GM19043 (cell line): ENCODE measurements around the gene AOC2.

Experiments
- ATAC-seq: cut with Tn5 transposase; IDR thresholded peaks from one replicate; pipeline ENCODE4 v1.9.1; 2021; ENCODE audit warnings: low read depth; ENCODE audit not compliant: unreplicated experiment

AOC2 gene, protein sequence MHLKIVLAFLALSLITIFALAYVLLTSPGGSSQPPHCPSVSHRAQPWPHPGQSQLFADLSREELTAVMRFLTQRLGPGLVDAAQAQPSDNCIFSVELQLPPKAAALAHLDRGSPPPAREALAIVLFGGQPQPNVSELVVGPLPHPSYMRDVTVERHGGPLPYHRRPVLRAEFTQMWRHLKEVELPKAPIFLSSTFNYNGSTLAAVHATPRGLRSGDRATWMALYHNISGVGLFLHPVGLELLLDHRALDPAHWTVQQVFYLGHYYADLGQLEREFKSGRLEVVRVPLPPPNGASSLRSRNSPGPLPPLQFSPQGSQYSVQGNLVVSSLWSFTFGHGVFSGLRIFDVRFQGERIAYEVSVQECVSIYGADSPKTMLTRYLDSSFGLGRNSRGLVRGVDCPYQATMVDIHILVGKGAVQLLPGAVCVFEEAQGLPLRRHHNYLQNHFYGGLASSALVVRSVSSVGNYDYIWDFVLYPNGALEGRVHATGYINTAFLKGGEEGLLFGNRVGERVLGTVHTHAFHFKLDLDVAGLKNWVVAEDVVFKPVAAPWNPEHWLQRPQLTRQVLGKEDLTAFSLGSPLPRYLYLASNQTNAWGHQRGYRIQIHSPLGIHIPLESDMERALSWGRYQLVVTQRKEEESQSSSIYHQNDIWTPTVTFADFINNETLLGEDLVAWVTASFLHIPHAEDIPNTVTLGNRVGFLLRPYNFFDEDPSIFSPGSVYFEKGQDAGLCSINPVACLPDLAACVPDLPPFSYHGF

DNA sequence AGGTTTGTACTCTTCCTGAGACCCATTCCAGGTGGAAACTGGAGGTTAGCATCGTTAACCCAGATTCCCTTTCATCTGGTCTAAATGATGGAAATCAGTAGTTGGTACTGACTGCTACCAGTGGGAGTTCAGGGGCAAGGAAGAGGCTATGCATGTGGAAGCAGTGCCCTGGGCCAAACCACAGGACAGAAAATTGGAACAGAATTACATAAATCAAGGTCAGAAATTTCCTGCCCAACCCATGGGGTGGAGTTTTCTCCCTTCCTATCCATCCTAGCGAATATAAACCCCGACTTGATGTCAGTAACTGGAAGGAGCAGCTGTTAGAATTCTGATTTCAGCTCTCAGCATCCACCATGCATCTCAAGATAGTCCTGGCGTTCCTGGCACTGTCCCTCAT, at the start of gene AOC2:
TSS of gene AOC2 (plus strand) at position 310 of the 400 bp plus-strand sequence. CDS start at position 357, 47 bp downstream.
- no peak for ATAC-seq

GRCh38 chr17:42795061-42795460, 49.3 kb upstream of the AOC2 start:
- no peak for ATAC-seq

GRCh38 chr17:42795465-42795864, 48.9 kb upstream of the AOC2 start:
- no peak for ATAC-seq

GRCh38 chr17:42796066-42796758, 48.2 kb upstream of the AOC2 start:
- ATAC-seq: no peak

DNA sequence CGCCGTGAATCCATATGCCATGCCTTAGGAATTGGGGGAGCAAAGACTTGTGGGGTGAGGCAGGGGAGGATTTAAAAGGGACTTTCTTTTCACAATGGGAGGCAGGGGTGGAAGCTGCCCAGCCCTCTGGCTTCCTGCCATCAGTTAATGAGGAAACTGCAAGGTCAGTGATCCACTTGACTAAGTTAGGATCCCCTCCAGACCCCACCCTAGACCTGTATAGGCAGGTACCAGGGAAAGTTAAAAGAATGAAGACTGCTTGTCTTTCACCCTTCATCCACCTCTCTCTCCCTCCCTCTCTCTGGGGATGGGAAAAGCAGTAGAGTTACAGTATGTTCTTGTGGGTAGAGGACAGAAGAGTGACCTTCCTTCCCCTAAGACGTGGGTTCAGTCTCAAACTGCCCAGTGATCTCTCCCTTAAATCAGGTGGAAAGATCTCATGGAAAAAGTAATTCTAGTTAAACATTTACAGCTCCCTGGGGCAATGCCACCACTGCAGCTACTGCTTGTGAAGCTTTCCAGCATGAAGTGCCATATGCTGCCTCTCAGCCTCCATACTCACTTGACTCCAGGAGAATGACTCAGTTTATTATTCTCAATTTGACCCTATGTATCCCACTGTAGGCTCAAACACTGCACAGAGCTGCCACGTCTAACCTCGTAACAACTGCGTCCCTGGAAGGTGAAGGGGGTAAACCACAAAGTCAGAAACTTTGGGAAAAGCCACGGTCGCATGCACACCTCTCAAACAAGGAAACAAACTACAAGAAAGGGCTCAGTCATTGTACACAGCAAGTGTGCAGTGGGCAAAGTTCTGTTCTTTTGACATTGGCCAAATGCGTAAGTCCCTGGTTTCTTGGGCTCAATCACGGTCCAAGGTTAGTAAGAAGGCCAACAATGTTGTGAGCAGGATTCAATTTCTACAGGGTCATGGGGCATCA, 47.0 kb upstream of the AOC2 start:
- no peak for ATAC-seq

DNA sequence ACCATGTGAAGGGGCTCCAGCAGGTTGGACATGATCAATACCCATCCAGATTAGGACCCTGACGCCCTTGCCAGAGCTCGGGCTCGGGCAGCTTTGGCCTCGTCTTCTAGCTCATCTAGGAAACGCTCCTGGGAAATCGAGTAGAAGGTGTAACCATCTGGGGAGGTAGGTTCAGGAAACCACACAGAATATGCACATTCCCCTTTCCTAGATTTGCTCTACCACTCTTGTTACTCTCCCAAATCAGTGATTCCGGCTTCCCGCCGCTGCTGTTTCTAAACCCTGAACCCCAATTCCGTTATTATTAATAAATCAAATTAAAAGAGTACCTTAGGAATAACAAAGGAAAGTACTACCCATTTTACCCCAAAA, 46.4 kb upstream of the AOC2 start:
- ATAC-seq: no peak

GRCh38 chr17:42798383-42799380, 45.7 kb upstream of the AOC2 start, which contains the start of the genes CNTD1 and COA3:
Gene CNTD1 (plus strand): TSS chr17:42798861. CDS start chr17:42799068, 207 bp downstream.
Gene COA3 (minus strand): TSS chr17:42798704. CDS start chr17:42798681, 23 bp downstream.
- peak; percentile 74 for ATAC-seq

DNA sequence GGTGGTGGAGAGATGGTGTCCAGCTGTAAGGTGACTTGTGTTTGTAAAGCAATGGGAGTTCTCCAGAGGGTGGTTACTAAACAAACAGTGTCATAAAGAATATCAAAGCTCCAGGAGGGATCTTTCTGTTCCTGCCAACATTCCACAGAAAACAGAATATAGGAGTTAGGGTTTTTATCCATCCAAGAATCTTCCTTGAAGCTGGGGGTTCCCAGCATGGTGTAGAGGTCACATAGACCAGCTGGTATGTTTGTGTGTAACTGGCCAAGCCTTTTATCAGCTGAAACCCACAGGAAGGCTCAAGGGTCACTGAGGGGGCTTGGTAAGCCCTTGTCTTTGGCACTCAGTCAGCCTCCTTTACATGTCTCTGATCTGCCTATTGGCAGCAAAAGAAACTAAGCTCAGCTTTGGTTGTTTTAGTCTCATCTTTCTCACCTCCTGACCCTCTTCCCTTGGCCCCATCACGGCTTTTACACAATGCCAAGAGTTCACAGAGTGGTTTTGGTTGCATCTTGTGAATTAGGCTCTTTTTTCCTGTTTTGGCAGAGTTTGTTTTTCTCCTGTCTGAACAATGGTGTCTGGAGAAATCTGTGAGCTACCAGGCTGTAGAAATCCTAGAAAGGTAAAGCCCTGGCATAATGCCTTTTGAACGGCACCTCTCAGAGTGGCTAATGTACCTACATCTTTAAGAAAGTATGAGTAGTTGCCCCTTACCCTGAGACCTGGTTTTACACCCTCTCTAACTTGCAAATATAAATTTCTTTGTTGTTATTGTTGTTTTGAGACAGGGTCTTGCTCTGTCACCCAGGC, 41.1 kb upstream of the AOC2 start:
- no peak for ATAC-seq

DNA sequence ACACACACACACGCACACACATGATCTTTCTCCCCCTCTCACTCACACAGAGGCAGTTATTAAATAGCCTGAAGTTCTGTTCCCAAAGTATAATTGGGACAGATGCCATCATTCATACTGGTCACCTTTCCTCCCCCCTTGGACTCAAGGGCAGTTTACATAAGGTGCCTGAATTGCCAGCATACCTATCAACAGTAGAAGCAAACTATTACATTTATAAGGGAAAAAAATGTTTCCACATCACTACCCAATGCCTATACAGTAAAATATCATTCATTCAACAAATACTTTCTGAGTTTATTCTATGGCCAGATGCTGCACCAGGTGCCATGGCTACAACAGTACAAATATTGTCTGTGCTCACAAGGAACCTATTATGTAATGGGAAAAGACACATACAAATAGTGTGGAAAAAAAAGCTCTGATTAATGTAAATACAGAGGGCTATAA, 39.4 kb upstream of the AOC2 start:
- ATAC-seq: no peak

DNA sequence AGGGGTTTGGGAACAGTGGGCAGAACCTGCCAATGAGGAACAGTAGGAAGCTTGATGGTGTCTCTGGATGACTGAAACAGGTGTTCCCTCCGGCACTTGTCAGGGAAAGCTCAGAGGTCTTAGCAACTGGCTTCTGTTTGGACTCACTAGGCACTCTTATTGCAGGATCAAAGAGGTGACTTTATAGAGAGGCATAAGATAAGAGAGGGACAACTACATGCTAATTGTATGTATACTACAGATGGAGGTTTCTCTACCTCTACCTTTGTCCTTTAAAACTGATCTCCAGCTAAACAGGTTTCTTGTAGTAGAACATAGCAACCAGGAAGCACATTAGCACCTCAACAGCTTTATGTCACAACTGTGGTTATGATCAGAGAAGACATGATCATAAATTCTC, 38.1 kb upstream of the AOC2 start:
- no peak for ATAC-seq

DNA sequence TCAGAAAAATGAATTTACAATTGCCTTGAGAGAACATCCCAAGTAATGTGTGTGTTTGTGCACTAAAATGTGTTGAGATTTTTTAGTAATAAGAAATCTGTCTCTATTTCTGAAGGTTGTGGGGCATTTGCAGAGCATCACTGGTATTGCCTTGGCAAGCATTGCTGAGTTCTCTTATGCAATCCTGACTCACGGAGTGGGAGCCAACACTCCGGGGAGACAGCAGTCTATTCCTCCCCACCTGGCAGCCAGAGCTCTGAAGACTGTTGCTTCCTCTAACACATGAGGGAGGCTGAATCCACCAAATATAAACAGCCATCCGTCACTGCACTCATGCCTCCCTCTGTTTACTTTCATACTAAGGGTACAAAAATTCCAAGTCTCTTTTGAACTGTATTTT, 35.1 kb upstream of the AOC2 start:
- no peak for ATAC-seq

DNA sequence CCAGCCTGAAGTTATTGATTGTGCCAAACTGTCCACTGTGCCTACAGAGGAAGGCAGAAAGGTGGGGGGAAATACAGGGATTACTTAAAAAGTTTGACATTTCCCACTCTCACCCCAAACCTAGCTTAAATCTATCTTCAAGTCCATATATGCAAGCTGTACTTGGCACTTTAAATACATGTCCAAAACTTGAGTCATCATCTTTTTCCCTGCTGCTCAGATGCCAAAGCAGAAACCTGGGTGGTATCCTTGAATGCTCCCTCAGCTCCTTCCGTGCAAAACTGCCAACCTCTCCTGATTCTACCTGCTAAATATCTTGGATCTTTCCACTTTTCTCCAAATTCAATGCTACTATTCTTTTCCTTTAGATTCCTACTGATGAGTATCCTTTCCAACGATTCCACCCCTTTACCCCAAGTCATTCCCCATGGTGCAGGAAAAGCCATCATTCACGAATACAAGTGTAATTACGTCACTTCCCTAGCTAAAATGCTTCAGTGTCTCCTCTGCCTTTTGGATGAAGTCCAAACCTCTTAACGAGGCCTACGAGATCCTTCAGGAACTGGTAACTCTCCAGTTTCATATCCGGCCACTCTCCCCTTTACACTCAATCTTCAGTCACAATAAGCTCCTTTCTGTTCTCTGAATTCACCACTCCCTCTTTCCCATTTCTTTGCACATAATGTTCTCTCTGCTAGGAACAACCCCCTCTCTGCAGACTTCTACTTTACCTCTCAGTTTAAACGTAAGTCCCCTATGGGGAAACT, 29.6 kb upstream of the AOC2 start:
- ATAC-seq: no peak

- ATAC-seq: no peak
These were observed 26.5 kb upstream of the AOC2 start for GRCh38 chr17:42817866-42818265.

GRCh38 chr17:42818379-42818778, 26.0 kb upstream of the AOC2 start:
- ATAC-seq: no peak

GRCh38 chr17:42819939-42820535, 24.3 kb upstream of the AOC2 start:
- ATAC-seq: no peak

DNA sequence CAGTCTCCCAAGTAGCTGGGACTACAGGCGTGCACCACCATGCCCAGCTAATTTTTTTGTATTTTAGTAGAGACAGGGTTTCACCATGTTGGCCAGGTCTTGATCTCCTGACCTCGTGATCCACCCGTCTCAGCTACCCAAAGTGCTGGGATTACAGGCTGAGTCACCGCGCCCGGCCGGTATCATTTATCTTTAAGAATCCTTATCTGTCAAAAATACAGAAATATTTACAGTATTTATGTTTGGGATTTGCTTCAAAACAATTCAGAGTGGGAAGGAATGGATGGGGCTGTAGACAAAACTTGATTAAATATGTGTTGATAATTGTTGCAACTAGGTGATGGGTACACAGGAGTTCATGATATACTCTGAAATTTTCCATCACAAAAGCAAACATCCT, 23.2 kb upstream of the AOC2 start:
- no peak for ATAC-seq

GRCh38 chr17:42827472-42827871, 16.9 kb upstream of the AOC2 start:
- no peak for ATAC-seq
